Heart right ventricle (tissue), 16 donors: Measurements from ENCODE around the gene FRMD8. TPM values are rescaled to one million over a fixed set of nuclear protein-coding genes. Genes with fewer than 3 reads are reported as not detected.

Source experiments
- ATAC-seq, 8 donors: fragments of 200-7000 bp; cut with Tn5 transposase; one replicate each; pipeline ENCODE4 v1.9.1; 2020; ENCODE audit warnings: mild to moderate bottlenecking in 8 of 8, moderate library complexity in 8 of 8, moderate number of reproducible peaks in 1 of 8
- DNase-seq, 2 donors: peaks; one replicate each; pipeline ENCODE4 v3.0.0-alpha.2; 2020
- H3K27ac ChIP-seq, 10 donors: fragments of 200-600 bp; sonication (generic) in 2 of 10; one replicate each; pipeline versions ENCODE4 v1.5.0 to v1.8.0; 2020 to 2022; ENCODE audit warnings: mild to moderate bottlenecking in 3 of 10
- H3K27me3 ChIP-seq, 7 donors: fragments of 200-600 bp; one replicate each; pipeline ENCODE4 v1.8.0; 2021 to 2022; ENCODE audit warnings: mild to moderate bottlenecking in 2 of 7
- H3K36me3 ChIP-seq, 9 donors: fragments of 200-600 bp; sonication (generic) in 1 of 9; one replicate each; pipeline versions ENCODE4 v1.5.0 to v1.8.0; 2020 to 2022; ENCODE audit warnings: mild to moderate bottlenecking in 2 of 9
- H3K4me1 ChIP-seq, 9 donors: fragments of 200-600 bp; sonication (generic) in 1 of 9; one replicate each; pipeline versions ENCODE4 v1.5.0 to v1.8.0; 2020 to 2022; ENCODE audit warnings: mild to moderate bottlenecking in 4 of 9
- H3K4me3 ChIP-seq, 10 donors: fragments of 200-600 bp; sonication (generic) in 2 of 10; one replicate each; pipeline versions ENCODE4 v1.5.0 to v1.8.0; 2020 to 2022; ENCODE audit warnings: mild to moderate bottlenecking in 7 of 10, moderate library complexity in 2 of 10
- H3K9me3 ChIP-seq, 11 donors: fragments of 200-600 bp in 10 of 11; sonication (generic) in 2 of 11; one replicate each; pipeline versions ENCODE4 v1.5.0 to v1.8.0; 2013 to 2022; ENCODE audit warnings: mild to moderate bottlenecking in 2 of 11, control low read depth in 1 of 11, moderate library complexity in 1 of 11
- WGBS, 2 donors: extraction: QIAGEN DNeasy Blood & Tissue Kit; methylation state at CpG; one replicate each; pipeline ENCODE4 v1.1.7; 2013; ENCODE audit warnings: inconsistent platforms in 1 of 2; 5-methylcytosine and 5-hydroxymethylcytosine counted together
- intact Hi-C, 10 donors: fragments of 100-400 bp; cut with DNase I; formaldehyde crosslinking; loops; one replicate each; pipeline versions ENCODE4 v1.11.1 to v1.14.2; 2022
- polyA plus RNA-seq, 2 donors: library from polyadenylated mRNA; stranded (reverse); fragments of 200-250 nt; gene quantifications; one replicate each; pipeline ENCODE4 v1.2.3, GENCODE V29; 2013
- total RNA-seq, 10 donors: library from RNA; stranded (reverse); fragmentation: NEBNext Ultra II Directional in 3 of 10; extraction: Animal tissue kit (Norgen Biotek cat#: 25700) in 3 of 10; gene quantifications; one replicate each; pipeline versions ENCODE4 v1.2.1 to v1.2.4, GENCODE V29; 2021 to 2023
- TF ChIP-seq, protein P1 (sequence below), 9 donors: fragments of 200-600 bp; sonication (generic) in 2 of 9; IDR thresholded peaks; one replicate each; pipeline versions ENCODE4 v1.5.0 to v1.8.0; 2021 to 2022; ENCODE audit warnings: antibody characterized with exemption in 9 of 9, mild to moderate bottlenecking in 5 of 9, moderate library complexity in 1 of 9
- donor health status: Arrhythmogenic right ventricular cardiomyopathy.
- donor health status: ischemic (EF 13 %, LVEDD 7.1; RV severe dilation, severe dysfunction).
- donor health status: healthy with polysubstance abuse.
- donor health status: DM: no; HTN: yes; CAD: no.
- donor health status: DM: no; HTN: no; CAD: no.
- donor health status: ischemic (EF 25% LVEDD 6.9; RV normal size, moderate dysfunction).
- donor health status: ischemic (EF 25% LVEDD 5.7; RV mildly dilated, moderate dysfunction).
- donor health status: healthy.
- donor health status: DM: yes; HTN: yes; CAD: no.
- donor health status: Ischemic cardiomyopathy.
- donor health status: ischemic (EF 35%, LVEDD 5.7; RV mildly dilated, moderate dysfunction).
- donor health status: nonischemic (EF 11% LVEDD 7.7; RV severe dilation, severe dysfunction).
- donor health status: DM: yes; HTN: yes; CAD: no.
- donor health status: PGD.
- donor health status: ischemic (EF 29% LVEDD 5.4; RV normal size, mild dysfunction).
- donor health status: nonischemic (EF 23%, LVEDD 6.1; RV moderate dilation, normal function).

Gene FRMD8
- total and polyA plus RNA-seq, 12 donors, result 6.0 to 16.9 (median 12.1) TPM

DNA sequence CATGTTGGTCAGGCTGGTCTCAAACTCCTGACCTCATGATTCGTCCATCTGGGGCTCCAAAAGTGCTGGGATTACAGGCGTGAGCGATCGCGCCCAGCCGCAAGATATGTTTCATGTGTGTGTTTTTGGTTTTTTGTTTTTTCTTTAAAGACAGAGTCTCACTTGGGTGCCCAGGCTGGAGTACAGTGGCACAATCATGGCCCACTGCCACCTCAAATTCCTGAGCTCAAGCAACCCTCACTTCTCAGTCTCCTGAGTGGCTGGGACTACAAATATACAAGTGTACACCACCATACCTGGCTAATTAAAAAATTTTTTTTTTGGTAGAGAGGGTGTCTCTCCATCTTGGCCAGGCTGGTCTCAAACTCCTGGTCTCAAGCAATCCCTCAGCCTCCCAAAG is 23.5 kb upstream of the FRMD8 start:
- ATAC-seq (no peak), DNase-seq (no peak)
- Histone ChIP-seq H3K9me3 (no peaks in the 10 kb centered on the region), H3K4me3 (peak overlapping the region in 1 of 10 donors; percentile 16), H3K36me3 (no peaks in the 10 kb centered on the region), H3K27me3 (no peaks in the 10 kb centered on the region), H3K4me1 (peaks cover 0 to 23% (median 15%) of the 10 kb centered on the region in 9 donors), H3K27ac (peak overlapping the region in 3 of 10 donors; percentile 24 to 79 (median 35))
- TF ChIP-seq, protein P1, sequence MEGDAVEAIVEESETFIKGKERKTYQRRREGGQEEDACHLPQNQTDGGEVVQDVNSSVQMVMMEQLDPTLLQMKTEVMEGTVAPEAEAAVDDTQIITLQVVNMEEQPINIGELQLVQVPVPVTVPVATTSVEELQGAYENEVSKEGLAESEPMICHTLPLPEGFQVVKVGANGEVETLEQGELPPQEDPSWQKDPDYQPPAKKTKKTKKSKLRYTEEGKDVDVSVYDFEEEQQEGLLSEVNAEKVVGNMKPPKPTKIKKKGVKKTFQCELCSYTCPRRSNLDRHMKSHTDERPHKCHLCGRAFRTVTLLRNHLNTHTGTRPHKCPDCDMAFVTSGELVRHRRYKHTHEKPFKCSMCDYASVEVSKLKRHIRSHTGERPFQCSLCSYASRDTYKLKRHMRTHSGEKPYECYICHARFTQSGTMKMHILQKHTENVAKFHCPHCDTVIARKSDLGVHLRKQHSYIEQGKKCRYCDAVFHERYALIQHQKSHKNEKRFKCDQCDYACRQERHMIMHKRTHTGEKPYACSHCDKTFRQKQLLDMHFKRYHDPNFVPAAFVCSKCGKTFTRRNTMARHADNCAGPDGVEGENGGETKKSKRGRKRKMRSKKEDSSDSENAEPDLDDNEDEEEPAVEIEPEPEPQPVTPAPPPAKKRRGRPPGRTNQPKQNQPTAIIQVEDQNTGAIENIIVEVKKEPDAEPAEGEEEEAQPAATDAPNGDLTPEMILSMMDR (IDR thresholded peaks at IDR 0.05), result no peak
- intact Hi-C loops, result loop anchor here in 1 of 10 donors (5.0 kb wide), 1 partner anchor 154 kb away; no protein-coding TSS in a partner anchor
- 92% methylated on average over 6 of the region's 6 CpGs for WGBS, 2 donors

DNA sequence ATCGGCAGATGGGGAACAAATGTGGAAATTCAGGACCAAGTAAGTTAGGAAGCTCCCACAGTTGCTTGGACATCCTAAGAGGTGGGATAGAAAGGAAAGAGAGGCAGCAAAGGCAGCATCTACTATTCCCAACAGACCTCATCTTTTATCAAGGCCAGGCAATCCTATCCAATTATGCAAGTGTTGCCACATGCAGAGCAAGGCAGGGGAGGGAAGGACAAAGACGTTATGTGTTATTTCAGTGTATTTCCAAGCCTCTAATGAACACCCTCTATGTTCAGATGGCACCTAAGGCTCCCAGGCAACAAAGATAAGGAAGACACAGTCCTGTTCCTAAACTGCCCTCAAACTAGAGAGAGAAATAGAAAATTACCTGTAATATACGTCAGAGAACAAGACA is 22.7 kb upstream of the FRMD8 start:
- 70 to 79% methylated on average over 3 of the region's 3 CpGs for WGBS, 2 donors
- Histone ChIP-seq H3K27me3 (no peaks in the 10 kb centered on the region), H3K36me3 (no peaks in the 10 kb centered on the region), H3K9me3 (no peaks in the 10 kb centered on the region), H3K4me1 (peaks cover 0 to 20% (median 12%) of the 10 kb centered on the region in 9 donors), H3K4me3 (no peak overlapping the region), H3K27ac (no peak overlapping the region)
- DNase-seq (no peak), ATAC-seq (no peak)
- TF ChIP-seq, protein P1 (IDR thresholded peaks at IDR 0.05), result no peak
- intact Hi-C loops, result loop anchor here in 1 of 10 donors (5.0 kb wide), 1 partner anchor 154 kb away; no protein-coding TSS in a partner anchor

DNA sequence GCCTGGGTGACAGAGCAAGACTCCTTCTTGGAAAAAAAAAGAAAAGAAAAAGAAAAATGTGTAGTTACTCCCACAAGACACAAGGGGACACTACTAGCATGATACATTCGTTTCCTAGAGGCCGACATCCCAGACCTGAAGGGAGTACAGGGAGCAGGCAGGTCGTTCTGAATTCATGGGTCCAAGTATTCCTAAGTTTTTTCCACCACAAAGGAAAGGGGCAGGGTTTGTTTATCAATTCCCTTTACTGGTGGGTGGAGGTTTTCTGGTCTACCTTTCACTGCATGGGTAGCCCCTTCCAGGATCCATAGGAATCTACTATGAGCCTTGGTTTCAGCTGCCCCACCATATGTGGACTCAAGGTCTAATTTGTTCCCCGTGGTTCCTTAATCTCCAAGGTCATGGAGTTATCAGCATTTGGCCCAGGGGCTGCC is 20.1 kb upstream of the FRMD8 start:
- ATAC-seq, result peak; percentile 53 to 73 (median 69)
- H3K9me3 ChIP-seq, result no peaks in the 10 kb centered on the region
- WGBS, 2 donors, result 0 to 3% methylated on average over 4 of the region's 4 CpGs

DNA sequence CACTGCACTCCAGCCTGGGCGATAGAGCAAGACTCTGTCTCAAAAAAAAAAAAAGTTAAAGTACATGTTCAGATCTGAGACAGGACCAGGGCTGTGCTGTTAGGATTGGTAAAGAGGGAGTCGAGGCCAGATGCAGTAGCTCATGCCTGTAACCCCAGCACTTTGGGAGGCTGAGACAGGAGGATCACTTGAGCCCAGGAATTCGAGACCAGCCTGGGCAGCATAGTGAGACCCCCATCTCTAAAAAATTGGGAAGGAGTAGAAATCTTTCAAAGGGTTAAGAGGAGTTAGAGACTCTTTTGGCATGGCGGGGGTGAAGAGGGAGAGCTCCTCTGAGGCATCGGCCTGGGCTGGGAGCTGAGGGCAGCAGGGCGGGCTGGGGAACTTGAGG is 15.8 kb upstream of the FRMD8 start:
- H3K9me3 ChIP-seq, result no peaks in the 10 kb centered on the region
- DNase-seq (no peak), ATAC-seq (no peak)
- H3K36me3 ChIP-seq, result no peaks in the 10 kb centered on the region
- H3K27ac ChIP-seq, result peak overlapping the region; percentile 23 to 93 (median 84)
- no peak overlapping the region for H3K4me3 ChIP-seq
- TF ChIP-seq, protein P1 (IDR thresholded peaks at IDR 0.05), result no peak
- no peaks in the 10 kb centered on the region for H3K27me3 ChIP-seq
- WGBS, 2 donors, result 68 to 74% methylated on average over 6 of the region's 6 CpGs
- intact Hi-C loops, result loop anchor here in 2 of 10 donors (10.0 kb wide), 1 partner anchor 94 kb away; no protein-coding TSS in a partner anchor
- H3K4me1 ChIP-seq, result peaks cover 0 to 40% (median 24%) of the 10 kb centered on the region in 9 donors

More for the DNA sequence above, 20.1 kb upstream of the FRMD8 start:
- DNase-seq, result peak in 1 of 2 donors; percentile 50
- H3K27ac ChIP-seq, result peak overlapping the region in 9 of 10 donors; percentile 13 to 68 (median 45)
- intact Hi-C loops, result loop anchor here in 7 of 10 donors (1.0 to 5.0 kb wide), 5 partner anchors 51 to 146 kb away; no protein-coding TSS in a partner anchor
- no peak overlapping the region for H3K4me3 ChIP-seq
- no peaks in the 10 kb centered on the region for H3K36me3 ChIP-seq
- H3K27me3 ChIP-seq, result no peaks in the 10 kb centered on the region
- TF ChIP-seq, protein P1 (IDR thresholded peaks at IDR 0.05), result peak; percentile 64 to 84 (median 82)
- peaks cover 0 to 33% (median 19%) of the 10 kb centered on the region in 9 donors for H3K4me1 ChIP-seq
